PC-3 (cell line): ENCODE data around the gene DCAF15. TPM values are rescaled to one million over a fixed set of nuclear protein-coding genes. Genes with fewer than 3 reads are reported as not detected.
A peak's percentile ranks its signal among the peaks of the same experiment; 100 is the strongest.

Experiments used
- ATAC-seq: fragments of 200-7000 bp; cut with Tn5 transposase; 2 replicates; pipeline ENCODE4 v1.9.1; 2020; ENCODE audit warnings: mild to moderate bottlenecking, moderate library complexity
- Bru-seq: library from RNA; stranded (reverse); fragments of 400-500 nt; gene quantifications from one replicate; lab custom pipeline; 2021; lab: Mats Ljungman, UMichigan
- BruChase-seq, 2 experiments: library from RNA; stranded (reverse); fragments of 400-500 nt; gene quantifications; one replicate each; lab custom pipeline; 2021; lab: Mats Ljungman, UMichigan
- BruUV-seq: library from RNA; stranded (reverse); fragments of 400-500 nt; replicated peaks from 2 replicates; lab custom pipeline; 2021; lab: Mats Ljungman, UMichigan
- CTCF ChIA-PET: fragments of 300-600 bp; sonication (Branson Sonifier 250); formaldehyde crosslinking; loops from one replicate; lab custom pipeline; 2022; ENCODE audit warnings: antibody characterized with exemption; lab: Charles Lee
- POLR2A ChIA-PET: fragments of 300-600 bp; sonication (Branson Sonifier 250); formaldehyde crosslinking; loops from one replicate; lab custom pipeline; 2022; ENCODE audit warnings: antibody characterized with exemption; ENCODE audit not compliant: unreplicated experiment; lab: Charles Lee
- DNase-seq: peaks from one replicate; pipeline ENCODE4 v3.0.0-alpha.2; 2015
- H2AFZ ChIP-seq: fragments of 300-600 bp; sonication (generic); 2 replicates; pipeline ENCODE4 v1.6.0; 2016; ENCODE audit warnings: antibody characterized with exemption, low read length
- H3F3A ChIP-seq: fragments of 300-600 bp; sonication (generic); one replicate; pipeline ENCODE4 v1.6.0; 2017; ENCODE audit warnings: antibody characterized with exemption, low read length, control low read depth, mild to moderate bottlenecking; ENCODE audit not compliant: unreplicated experiment
- H3K27ac ChIP-seq: fragments of 300-600 bp; sonication (generic); 2 replicates; pipeline ENCODE4 v1.5.1; 2016; ENCODE audit warnings: mild to moderate bottlenecking, low read length
- H3K27me3 ChIP-seq: fragments of 300-600 bp; sonication (generic); 2 replicates; pipeline ENCODE4 v1.6.1; 2016; ENCODE audit warnings: low read length, mixed read lengths
- H3K36me3 ChIP-seq: fragments of 300-600 bp; sonication (generic); 2 replicates; pipeline ENCODE4 v1.6.1; 2016; ENCODE audit warnings: low read depth, mixed run types, low read length, mixed read lengths
- H3K4me1 ChIP-seq: fragments of 300-600 bp; sonication (generic); 2 replicates; pipeline ENCODE4 v1.5.1; 2016; ENCODE audit warnings: low read length; ENCODE audit not compliant: insufficient read depth
- H3K4me2 ChIP-seq: fragments of 300-600 bp; sonication (generic); 2 replicates; pipeline ENCODE4 v1.6.0; 2016; ENCODE audit warnings: low read length
- H3K4me3 ChIP-seq: fragments of 300-600 bp; sonication (generic); 2 replicates; pipeline ENCODE4 v1.5.1; 2016; ENCODE audit warnings: mild to moderate bottlenecking, low read length, mixed read lengths
- H3K79me2 ChIP-seq: fragments of 300-600 bp; sonication (generic); 2 replicates; pipeline ENCODE4 v1.6.1; 2017; ENCODE audit warnings: low read length, mixed read lengths
- H3K9ac ChIP-seq: fragments of 300-600 bp; sonication (generic); 2 replicates; pipeline ENCODE4 v1.6.0; 2016; ENCODE audit warnings: mild to moderate bottlenecking, low read length
- H3K9me2 ChIP-seq: fragments of 300-600 bp; sonication (generic); replicated peaks from 2 replicates; pipeline ENCODE4 v1.6.1; 2016; ENCODE audit warnings: mixed run types, low read length, mixed read lengths
- H3K9me3 ChIP-seq: fragments of 300-600 bp; sonication (generic); 2 replicates; pipeline ENCODE4 v1.6.1; 2016; ENCODE audit warnings: low read length, mixed read lengths
- H4K20me1 ChIP-seq: fragments of 300-600 bp; sonication (generic); 2 replicates; pipeline ENCODE4 v1.6.1; 2016; ENCODE audit warnings: low read length, mixed read lengths
- EZH2 ChIP-seq: fragments of 300-600 bp; sonication (generic); IDR thresholded peaks from one replicate; pipeline ENCODE4 v1.6.1; 2017; ENCODE audit warnings: antibody characterized with exemption, mild to moderate bottlenecking, low read length; ENCODE audit not compliant: unreplicated experiment
- EZH2phosphoT487 ChIP-seq: fragments of 300-600 bp; sonication (generic); IDR thresholded peaks from 2 replicates; pipeline ENCODE4 v1.6.1; 2018; ENCODE audit warnings: mild to moderate bottlenecking, antibody characterized with exemption, low read length, borderline replicate concordance
- intact Hi-C: fragments of 100-400 bp; cut with micrococcal nuclease; formaldehyde crosslinking; loops from 2 replicates; pipeline ENCODE4 v1.9.0; 2023
- long read RNA-seq: library from polyadenylated mRNA; unstranded; transcript quantifications from one replicate; pipeline ENCODE4 v2.0.0, GENCODE V29; 2021; ENCODE audit not compliant: unreplicated experiment
- total RNA-seq: library from RNA; depleted of rRNA; stranded (reverse); fragments of >200 nt; gene quantifications from 2 replicates; pipeline ENCODE4 v1.2.3, GENCODE V29; 2014; rRNA removed
- TF ChIP-seq, protein P1 (sequence below): fragments of 300-600 bp; sonication (generic); conservative IDR thresholded peaks from 2 replicates; pipeline ENCODE4 v1.5.1; 2017; ENCODE audit warnings: antibody characterized with exemption, low read depth, mild to moderate bottlenecking, low read length

Gene DCAF15, protein sequence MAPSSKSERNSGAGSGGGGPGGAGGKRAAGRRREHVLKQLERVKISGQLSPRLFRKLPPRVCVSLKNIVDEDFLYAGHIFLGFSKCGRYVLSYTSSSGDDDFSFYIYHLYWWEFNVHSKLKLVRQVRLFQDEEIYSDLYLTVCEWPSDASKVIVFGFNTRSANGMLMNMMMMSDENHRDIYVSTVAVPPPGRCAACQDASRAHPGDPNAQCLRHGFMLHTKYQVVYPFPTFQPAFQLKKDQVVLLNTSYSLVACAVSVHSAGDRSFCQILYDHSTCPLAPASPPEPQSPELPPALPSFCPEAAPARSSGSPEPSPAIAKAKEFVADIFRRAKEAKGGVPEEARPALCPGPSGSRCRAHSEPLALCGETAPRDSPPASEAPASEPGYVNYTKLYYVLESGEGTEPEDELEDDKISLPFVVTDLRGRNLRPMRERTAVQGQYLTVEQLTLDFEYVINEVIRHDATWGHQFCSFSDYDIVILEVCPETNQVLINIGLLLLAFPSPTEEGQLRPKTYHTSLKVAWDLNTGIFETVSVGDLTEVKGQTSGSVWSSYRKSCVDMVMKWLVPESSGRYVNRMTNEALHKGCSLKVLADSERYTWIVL
- total RNA-seq (50.8 and 85.2 TPM in 2 replicates), Bru-seq, nascent RNA (percentile 66 among the genes with signal in this experiment), BruChase-seq, experiment 1, labeled RNA remaining after a 6-hour chase (percentile 76 among the genes with signal in this experiment), BruChase-seq, experiment 2, labeled RNA remaining after a 2-hour chase (percentile 68 among the genes with signal in this experiment)
- long read RNA-seq, transcript DCAF15-201 (13 exons, 2,278 nt) = major isoform, 17 of 47 reads
- long read RNA-seq, partial matches to known transcripts = 16 of 47 reads
- long read RNA-seq, other reads (novel, unspliced or antisense) = 14 of 47 reads

DNA sequence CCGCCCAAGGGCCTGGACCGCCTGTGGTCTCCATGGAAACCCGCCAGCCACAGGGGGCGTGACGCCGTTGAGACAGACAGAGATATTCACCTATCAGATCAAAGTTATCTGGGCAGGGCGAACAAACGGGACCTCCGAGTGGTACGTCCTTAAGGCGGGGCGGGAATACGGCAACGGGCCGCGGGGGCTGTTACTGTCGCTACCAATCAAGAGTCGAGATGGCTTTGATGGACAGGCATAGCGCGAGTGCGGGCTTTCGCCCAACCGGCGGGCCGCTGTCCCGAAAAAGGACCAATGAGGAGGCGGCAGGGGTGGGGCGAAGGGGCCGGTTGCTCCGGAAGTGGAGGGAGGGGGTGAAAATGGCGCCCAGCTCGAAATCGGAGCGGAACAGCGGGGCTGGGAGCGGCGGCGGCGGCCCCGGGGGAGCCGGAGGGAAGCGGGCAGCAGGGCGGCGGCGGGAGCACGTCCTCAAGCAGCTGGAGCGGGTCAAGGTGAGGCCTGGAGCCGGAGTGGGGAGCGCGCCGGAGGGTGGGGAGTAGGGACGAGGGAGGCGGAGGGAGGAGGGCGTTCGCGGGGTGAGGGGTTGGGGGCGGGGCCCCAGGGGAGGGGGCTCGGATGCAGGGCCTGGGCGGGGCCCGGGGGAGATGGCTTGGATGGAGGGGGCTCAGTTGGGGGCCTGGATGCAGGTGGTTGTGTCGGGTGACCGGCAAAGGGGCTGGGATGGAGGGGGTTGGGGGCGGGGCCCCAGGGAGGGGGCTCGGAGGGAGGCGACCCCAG, at the start of gene DCAF15:
DCAF15 (plus strand) TSS at position 356 of the 777 bp plus-strand sequence; CDS start at position 360, 4 bp downstream.
- H3K4me2 ChIP-seq = peak within 1 kb of the TSS; percentile 97
- intact Hi-C loops = loop anchor here (1.0 to 2.0 kb wide), 2 partner anchors 46 to 72 kb away; partner anchors contain the start of genes BRME1 and CC2D1A
- POLR2A ChIA-PET = interaction anchor here (0.6 to 0.8 kb wide), 3 partner anchors 54 to 80 kb away, joined by 4 to 5 read pairs (median 5); partner anchors contain the start of gene RFX1

DNA sequence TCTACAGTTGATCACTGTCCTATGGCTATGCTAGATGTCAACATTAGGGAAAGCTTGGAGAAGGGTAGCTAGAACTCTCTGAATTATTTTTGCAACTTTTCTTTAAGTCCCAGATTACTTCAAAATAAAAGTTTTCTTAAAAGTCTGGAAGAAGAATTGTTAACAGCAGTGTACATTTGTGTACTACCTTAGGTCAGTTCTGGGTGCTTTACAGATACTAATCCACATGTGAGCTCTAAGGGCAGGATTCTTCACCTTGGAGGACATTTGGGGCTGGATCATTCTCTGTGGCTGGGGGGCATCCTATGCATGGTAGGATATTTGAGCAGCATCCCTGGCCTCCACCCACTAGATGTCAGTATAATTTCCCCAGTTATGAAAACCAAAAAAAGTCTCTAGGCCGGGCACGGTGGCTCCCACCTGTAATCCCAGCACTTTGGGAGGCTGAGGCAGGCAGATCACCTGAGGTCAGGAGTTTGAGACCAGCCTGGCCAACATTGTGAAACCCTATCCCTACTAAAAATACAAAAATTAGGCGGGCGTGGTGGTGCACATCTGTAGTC, 49.2 kb upstream of the DCAF15 start:
- no peaks in the 10 kb centered on the region for H3F3A ChIP-seq
- ChIA-PET CTCF (interaction anchor here (1.2 kb wide), 1 partner anchor 50 kb away, joined by 4 read pairs; no protein-coding TSS in a partner anchor), POLR2A (no interaction called here)
- no peak overlapping the region for H3K27ac ChIP-seq
- H2AFZ ChIP-seq = no peak overlapping the region
- peaks cover 11% of the 10 kb centered on the region for H3K79me2 ChIP-seq
- no peaks in the 10 kb centered on the region for H3K36me3 ChIP-seq
- no peaks in the 10 kb centered on the region for H4K20me1 ChIP-seq
- BruUV-seq = no TSS peak
- peak; percentile 54 for DNase-seq
- intact Hi-C loops = no loop called here
- TF ChIP-seq EZH2 = no peak
- TF ChIP-seq, protein P1, sequence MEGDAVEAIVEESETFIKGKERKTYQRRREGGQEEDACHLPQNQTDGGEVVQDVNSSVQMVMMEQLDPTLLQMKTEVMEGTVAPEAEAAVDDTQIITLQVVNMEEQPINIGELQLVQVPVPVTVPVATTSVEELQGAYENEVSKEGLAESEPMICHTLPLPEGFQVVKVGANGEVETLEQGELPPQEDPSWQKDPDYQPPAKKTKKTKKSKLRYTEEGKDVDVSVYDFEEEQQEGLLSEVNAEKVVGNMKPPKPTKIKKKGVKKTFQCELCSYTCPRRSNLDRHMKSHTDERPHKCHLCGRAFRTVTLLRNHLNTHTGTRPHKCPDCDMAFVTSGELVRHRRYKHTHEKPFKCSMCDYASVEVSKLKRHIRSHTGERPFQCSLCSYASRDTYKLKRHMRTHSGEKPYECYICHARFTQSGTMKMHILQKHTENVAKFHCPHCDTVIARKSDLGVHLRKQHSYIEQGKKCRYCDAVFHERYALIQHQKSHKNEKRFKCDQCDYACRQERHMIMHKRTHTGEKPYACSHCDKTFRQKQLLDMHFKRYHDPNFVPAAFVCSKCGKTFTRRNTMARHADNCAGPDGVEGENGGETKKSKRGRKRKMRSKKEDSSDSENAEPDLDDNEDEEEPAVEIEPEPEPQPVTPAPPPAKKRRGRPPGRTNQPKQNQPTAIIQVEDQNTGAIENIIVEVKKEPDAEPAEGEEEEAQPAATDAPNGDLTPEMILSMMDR = peak; percentile 73
- no peak for TF ChIP-seq EZH2phosphoT487
- H3K4me2 ChIP-seq = no peak overlapping the region
- no peaks in the 10 kb centered on the region for H3K27me3 ChIP-seq
- ATAC-seq = no peak
- H3K4me3 ChIP-seq = no peak overlapping the region
- no peaks in the 10 kb centered on the region for H3K9me2 ChIP-seq
- H3K9ac ChIP-seq = no peak overlapping the region
- H3K9me3 ChIP-seq = no peaks in the 10 kb centered on the region
- H3K4me1 ChIP-seq = peaks cover 11% of the 10 kb centered on the region

More for the DNA sequence above, at the start of gene DCAF15:
- H3K4me1 ChIP-seq = peaks cover 10% of the 10 kb centered on the region
- no peaks in the 10 kb centered on the region; the same call in 1 of the 2 replicates for H4K20me1 ChIP-seq
- ATAC-seq = peak; percentile 98
- H3K27ac ChIP-seq = peak within 1 kb of the TSS; percentile 45; the same call in 1 of the 2 replicates
- H3K79me2 ChIP-seq = peaks cover 20% of the 10 kb centered on the region
- peak within 1 kb of the TSS; percentile 88 for H3K4me3 ChIP-seq
- no TSS peak for BruUV-seq
- TF ChIP-seq EZH2phosphoT487 = no peak
- TF ChIP-seq, protein P1 = no peak
- TF ChIP-seq EZH2 = no peak
- CTCF ChIA-PET = interaction anchor here (0.5 to 1.1 kb wide), 5 partner anchors 18 to 83 kb away, joined by 3 to 8 read pairs (median 4); partner anchors contain the start of gene IL27RA
- no peaks in the 10 kb centered on the region for H3K27me3 ChIP-seq
- peak within 1 kb of the TSS; percentile 80 for H2AFZ ChIP-seq
- peak; percentile 100 for DNase-seq
- H3K9me2 ChIP-seq = no peaks in the 10 kb centered on the region
- no peaks in the 10 kb centered on the region for H3F3A ChIP-seq
- peak within 1 kb of the TSS; percentile 84 for H3K9ac ChIP-seq
- peaks cover 23% of the 10 kb centered on the region; the same call in 1 of the 2 replicates for H3K36me3 ChIP-seq
- H3K9me3 ChIP-seq = no peaks in the 10 kb centered on the region
